B cell (primary cell): Measurements from ENCODE around the gene GAP43. TPM values are rescaled to one million over a fixed set of nuclear protein-coding genes. Genes with fewer than 3 reads are reported as not detected.

ENCODE experiments used
- ATAC-seq: fragments of 200-7000 bp; cut with Tn5 transposase; one replicate; pipeline ENCODE4 v1.10.0; 2021; ENCODE audit warnings: low read depth, mild to moderate bottlenecking, moderate number of reproducible peaks, moderate library complexity
- CTCF ChIA-PET: fragments of 350-600 bp; sonication (Branson Sonifier 250); formaldehyde crosslinking; loops from one replicate; lab custom pipeline; 2021; ENCODE audit warnings: antibody characterized with exemption, inconsistent platforms; lab: Charles Lee
- POLR2A ChIA-PET: fragments of 350-600 bp; sonication (Branson Sonifier 250); formaldehyde crosslinking; loops from one replicate; lab custom pipeline; 2021; ENCODE audit warnings: antibody characterized with exemption; lab: Charles Lee
- DNase-seq: peaks from one replicate; pipeline ENCODE4 v3.0.0; 2013
- H2AFZ ChIP-seq: 2 replicates; pipeline ENCODE4 v1.6.1; 2012; ENCODE audit warnings: mild to moderate bottlenecking, low read depth, low read length; ENCODE audit not compliant: insufficient read depth, poor library complexity, severe bottlenecking
- H3K27ac ChIP-seq, 2 donors: 1 replicate in 1 of 2; 2 replicates in 1 of 2; pipeline ENCODE4 v1.5.1; 2012 to 2013; ENCODE audit warnings: low read length in 2 of 2, mild to moderate bottlenecking in 2 of 2, moderate library complexity in 1 of 2
- H3K27me3 ChIP-seq, 4 experiments: fragments of 200-600 bp in 1 of 4; sonication (generic) in 1 of 4; replicated peaks in 1 of 4; 1 replicate in 2 of 4; 2 replicates in 2 of 4; pipeline versions ENCODE4 v1.6.1 to v1.7.0; 2013 to 2016; ENCODE audit warnings: low read length in 3 of 4, mild to moderate bottlenecking in 2 of 4, mixed read lengths in 1 of 4, moderate library complexity in 1 of 4; ENCODE audit not compliant: insufficient read depth in 4 of 4, control insufficient read depth in 3 of 4; ENCODE audit errors: control extremely low read depth in 1 of 4
- H3K36me3 ChIP-seq, 2 experiments: replicated peaks in 1 of 2; 1 replicate in 1 of 2; 2 replicates in 1 of 2; pipeline versions ENCODE4 v1.6.1 to v1.7.1; 2013; ENCODE audit warnings: low read length in 1 of 2; ENCODE audit not compliant: insufficient read depth in 2 of 2, control insufficient read depth in 1 of 2; ENCODE audit errors: control extremely low read depth in 1 of 2, extremely low read depth in 1 of 2
- H3K4me1 ChIP-seq, 2 donors: fragments of 200-600 bp in 1 of 2; sonication (generic) in 1 of 2; 1 replicate in 1 of 2; 2 replicates in 1 of 2; pipeline versions ENCODE4 v1.5.1 to v1.6.1; 2013 to 2017; ENCODE audit warnings: low read length in 2 of 2; ENCODE audit not compliant: control insufficient read depth in 2 of 2, insufficient read depth in 2 of 2
- H3K4me2 ChIP-seq: replicated peaks from 2 replicates; pipeline ENCODE3; 2012; ENCODE audit warnings: mild to moderate bottlenecking, low read depth, low read length; ENCODE audit not compliant: poor library complexity, severe bottlenecking
- H3K4me3 ChIP-seq, 5 experiments: fragments of 200-600 bp in 1 of 5; sonication (generic) in 1 of 5; 1 replicate in 3 of 5; 2 replicates in 2 of 5; pipeline versions ENCODE4 v1.5.1 to v1.7.0; 2011 to 2016; ENCODE audit warnings: low read length in 4 of 5, mild to moderate bottlenecking in 4 of 5, low read depth in 2 of 5, control low read depth in 1 of 5, moderate library complexity in 1 of 5; ENCODE audit not compliant: insufficient read depth in 1 of 5; ENCODE audit errors: control extremely low read depth in 1 of 5, extremely low read depth in 1 of 5
- H3K79me2 ChIP-seq: fragments of 200-600 bp; sonication (generic); one replicate; pipeline ENCODE4 v1.6.0; 2016; ENCODE audit warnings: low read length; ENCODE audit not compliant: control insufficient read depth, insufficient read depth
- H3K9ac ChIP-seq: fragments of 200-600 bp; sonication (generic); 2 replicates; pipeline ENCODE4 v1.6.1; 2017; ENCODE audit warnings: mild to moderate bottlenecking, low read length, moderate library complexity
- H3K9me3 ChIP-seq, 3 donors: one replicate each; pipeline versions ENCODE4 v1.6.1 to v1.7.1; 2013; ENCODE audit warnings: low read length in 2 of 3; ENCODE audit not compliant: control insufficient read depth in 2 of 3, insufficient read depth in 1 of 3; ENCODE audit errors: control extremely low read depth in 1 of 3
- H4K20me1 ChIP-seq: 2 replicates; pipeline ENCODE4 v1.6.0; 2012; ENCODE audit warnings: mild to moderate bottlenecking, low read length; ENCODE audit not compliant: insufficient read depth, control insufficient read depth, poor library complexity, severe bottlenecking
- H3K27ac Mint-ChIP-seq: one replicate; pipeline ENCODE4 v1.8.0; 2021; ENCODE audit warnings: mixed read lengths
- H3K27me3 Mint-ChIP-seq: one replicate; pipeline ENCODE4 v1.8.0; 2021; ENCODE audit warnings: mixed read lengths
- H3K4me1 Mint-ChIP-seq: one replicate; pipeline ENCODE4 v1.8.0; 2021; ENCODE audit warnings: mixed read lengths
- H3K4me3 Mint-ChIP-seq: one replicate; pipeline ENCODE4 v1.8.0; 2021; ENCODE audit warnings: mixed read lengths
- H3K9me3 Mint-ChIP-seq: one replicate; pipeline ENCODE4 v1.8.0; 2022; ENCODE audit warnings: mixed read lengths; ENCODE audit not compliant: insufficient read depth
- CTCF ChIP-seq: fragments of 200-600 bp; IDR thresholded peaks from one replicate; pipeline ENCODE4 v1.8.0; 2022; ENCODE audit warnings: antibody characterized with exemption, mild to moderate bottlenecking
- EZH2 ChIP-seq: IDR thresholded peaks from 2 replicates; pipeline ENCODE4 v1.6.1; 2012; ENCODE audit warnings: borderline replicate concordance, low read depth, mild to moderate bottlenecking, moderate library complexity, low read length; ENCODE audit not compliant: insufficient read depth, poor library complexity, severe bottlenecking
- WGBS: methylation state at CpG from one replicate; pipeline ENCODE4 v1.1.5; 2013; ENCODE audit warnings: missing lambda C conversion rate; ENCODE audit not compliant: insufficient coverage; 5-methylcytosine and 5-hydroxymethylcytosine counted together
- intact Hi-C: fragments of 100-400 bp; cut with micrococcal nuclease; formaldehyde crosslinking; loops from one replicate; pipeline ENCODE4 v1.10.0; 2022
- polyA plus RNA-seq: library from polyadenylated mRNA; depleted of rRNA; stranded (reverse); fragments of >200 nt; gene quantifications from 2 replicates; pipeline ENCODE4 v1.2.3, GENCODE V29; 2012
- total RNA-seq, 2 donors: library from RNA; stranded (reverse); fragments of 120-200 nt in 1 of 2; gene quantifications; 1 replicate in 1 of 2; 2 replicates in 1 of 2; pipeline versions ENCODE4 v1.2.3 to v1.2.4, GENCODE V29; 2013 to 2022

Gene GAP43
- total and polyA plus RNA-seq, 2 donors (not counting 1 experiment from before 2014, with no cell fraction given) = 0.04 TPM; not detected in 1

- H3K9me3 ChIP-seq = no peaks in the 10 kb centered on the region
- H3K27me3 Mint-ChIP-seq = peaks cover 34% of the 10 kb centered on the region
- no peak overlapping the region for H3K27ac ChIP-seq
- H3K79me2 ChIP-seq = no peaks in the 10 kb centered on the region
- ChIA-PET CTCF (no interaction called here), POLR2A (no interaction called here)
- peaks cover 10% of the 10 kb centered on the region for H3K4me1 Mint-ChIP-seq
- peaks cover 2 to 32% (median 20%) of the 10 kb centered on the region in 4 experiments for H3K27me3 ChIP-seq
- H3K9me3 Mint-ChIP-seq = no peaks in the 10 kb centered on the region
- no peak overlapping the region for H3K9ac ChIP-seq
- H3K27ac Mint-ChIP-seq = no peak overlapping the region
- TF ChIP-seq EZH2 (no peak), CTCF (no peak)
- H3K4me3 Mint-ChIP-seq = no peak overlapping the region
- WGBS = no CpG with 5 or more reads among the region's 1 CpG
- H3K4me1 ChIP-seq = peaks cover 13 to 16% of the 10 kb centered on the region in 2 donors
- H2AFZ ChIP-seq = no peak overlapping the region
- H3K4me3 ChIP-seq = no peak overlapping the region
- no peaks in the 10 kb centered on the region for H4K20me1 ChIP-seq
- intact Hi-C loops = no loop called here
- no peak for ATAC-seq
- H3K4me2 ChIP-seq = no peak overlapping the region
- no peak for DNase-seq
- no peaks in the 10 kb centered on the region for H3K36me3 ChIP-seq
Observed at GRCh38 chr3:115628075-115628412, 4.7 kb downstream of the GAP43 start.

GRCh38 chr3:115630850-115631249, 7.5 kb downstream of the GAP43 start:
- H3K9me3 ChIP-seq = no peaks in the 10 kb centered on the region
- TF ChIP-seq CTCF (no peak), EZH2 (no peak)
- Mint-ChIP-seq H3K27ac (no peak overlapping the region), H3K4me3 (no peak overlapping the region), H3K4me1 (no peaks in the 10 kb centered on the region), H3K27me3 (peaks cover 19% of the 10 kb centered on the region), H3K9me3 (no peaks in the 10 kb centered on the region)
- POLR2A ChIA-PET = no interaction called here
- no peak overlapping the region for H2AFZ ChIP-seq
- H3K79me2 ChIP-seq = no peaks in the 10 kb centered on the region
- CTCF ChIA-PET = no interaction called here
- H3K4me3 ChIP-seq = no peak overlapping the region
- ATAC-seq (no peak), DNase-seq (no peak)
- H3K4me1 ChIP-seq = no peaks in the 10 kb centered on the region
- no peak overlapping the region for H3K4me2 ChIP-seq
- peaks cover 0 to 12% (median 2%) of the 10 kb centered on the region in 4 experiments for H3K27me3 ChIP-seq
- no peaks in the 10 kb centered on the region for H4K20me1 ChIP-seq
- no peaks in the 10 kb centered on the region for H3K36me3 ChIP-seq
- WGBS = 90% methylated on average over 2 of the region's 3 CpGs
- intact Hi-C loops = no loop called here
- H3K27ac ChIP-seq = no peak overlapping the region
- no peak overlapping the region for H3K9ac ChIP-seq
